SU-DHL-6 (cell line): Measurements from ENCODE around the gene GRSF1.

ENCODE experiments used
- H2AFZ ChIP-seq: fragments of 200-600 bp; sonication (generic); 2 replicates; pipeline ENCODE4 v1.6.1; 2014; ENCODE audit warnings: low read depth, mild to moderate bottlenecking, moderate library complexity, mixed read lengths, antibody characterized with exemption, low read length; ENCODE audit not compliant: severe bottlenecking
- H3F3A ChIP-seq: fragments of 200-600 bp; shearing (Covaris generic); 2 replicates; pipeline ENCODE4 v1.6.0; 2016; ENCODE audit warnings: antibody characterized with exemption, mild to moderate bottlenecking; ENCODE audit not compliant: insufficient read depth
- H3K27ac ChIP-seq: fragments of 200-600 bp; sonication (generic); 2 replicates; pipeline ENCODE4 v1.5.1; 2016; ENCODE audit warnings: low read depth, mild to moderate bottlenecking, low read length, moderate library complexity, mixed read lengths
- H3K27me3 ChIP-seq: fragments of 200-600 bp; sonication (generic), shearing (Covaris generic); 2 replicates; pipeline ENCODE4 v1.6.0; 2014; ENCODE audit warnings: mild to moderate bottlenecking, low read length
- H3K36me3 ChIP-seq: fragments of 200-600 bp; sonication (generic); 2 replicates; pipeline ENCODE4 v1.6.1; 2014; ENCODE audit warnings: mild to moderate bottlenecking, low read length, mixed read lengths
- H3K4me2 ChIP-seq: fragments of 300-600, 200-600 bp; shearing (Covaris generic), sonication (generic); 2 replicates; pipeline ENCODE4 v1.6.0; 2014; ENCODE audit warnings: low read length, low read depth, mild to moderate bottlenecking; ENCODE audit not compliant: poor library complexity, severe bottlenecking
- H3K4me3 ChIP-seq: fragments of 200-600 bp; sonication (generic); 2 replicates; pipeline ENCODE4 v1.5.1; 2014; ENCODE audit warnings: antibody characterized with exemption, low read length, mild to moderate bottlenecking, mixed read lengths; ENCODE audit not compliant: insufficient read depth, poor library complexity, severe bottlenecking
- H3K79me2 ChIP-seq: fragments of 200-600 bp; sonication (generic); 2 replicates; pipeline ENCODE4 v1.6.1; 2014; ENCODE audit warnings: mild to moderate bottlenecking, low read length, moderate library complexity; ENCODE audit not compliant: insufficient read depth
- H3K9ac ChIP-seq: fragments of 200-600 bp; sonication (generic); 2 replicates; pipeline ENCODE4 v1.7.0; 2014; ENCODE audit warnings: mild to moderate bottlenecking, low read length
- H3K9me2 ChIP-seq: fragments of 200-600 bp; sonication (generic); replicated peaks from 2 replicates; pipeline ENCODE4 v1.6.1; 2014; ENCODE audit warnings: low read length; ENCODE audit not compliant: insufficient read depth
- H3K9me3 ChIP-seq: fragments of 200-600 bp; sonication (generic); 2 replicates; pipeline ENCODE4 v1.6.1; 2014; ENCODE audit warnings: low read length, mixed read lengths; ENCODE audit not compliant: insufficient read depth
- H4K20me1 ChIP-seq: fragments of 200-600 bp; sonication (generic); 2 replicates; pipeline ENCODE4 v1.6.1; 2014; ENCODE audit warnings: low read depth, mild to moderate bottlenecking, antibody characterized with exemption, low read length, moderate library complexity, mixed read lengths
- EZH2phosphoT487 ChIP-seq: fragments of 200-600 bp; sonication (generic), shearing (Covaris generic); conservative IDR thresholded peaks from 2 replicates; pipeline ENCODE4 v1.6.1; 2018; ENCODE audit warnings: mild to moderate bottlenecking, antibody characterized with exemption, low read length, moderate library complexity, mixed read lengths
- TF ChIP-seq, protein P1 (sequence below): fragments of 200-600 bp; sonication (generic); IDR thresholded peaks from one replicate; pipeline ENCODE4 v1.5.1; 2017; ENCODE audit warnings: antibody characterized with exemption, mild to moderate bottlenecking, low read length, moderate library complexity; ENCODE audit not compliant: insufficient read depth, poor library complexity, severe bottlenecking

Gene GRSF1

DNA sequence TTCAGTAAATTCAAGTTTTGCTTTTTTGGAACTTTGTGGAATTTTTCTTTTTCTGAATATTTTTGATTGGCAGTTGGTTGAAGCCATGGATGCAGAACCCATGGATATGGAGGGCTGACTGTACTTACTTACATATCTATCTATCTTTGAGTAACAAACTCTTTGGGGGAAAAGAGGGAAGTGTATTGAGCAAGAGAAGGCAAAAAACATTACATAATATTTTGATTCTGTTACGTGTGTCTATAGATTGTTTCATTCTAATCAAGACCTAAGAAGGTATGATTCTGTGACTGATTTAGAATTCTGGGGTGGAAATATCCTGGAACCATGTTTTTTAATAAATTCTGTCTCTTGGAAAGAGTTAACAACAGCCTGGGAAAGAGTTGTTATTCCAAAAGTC, 31.5 kb downstream of the GRSF1 start:
- Histone ChIP-seq H3F3A (no peaks in the 10 kb centered on the region), H3K9me3 (no peaks in the 10 kb centered on the region), H3K9ac (no peak overlapping the region), H2AFZ (no peak overlapping the region), H3K9me2 (no peaks in the 10 kb centered on the region), H3K4me2 (no peak overlapping the region), H3K36me3 (no peaks in the 10 kb centered on the region), H3K4me3 (no peak overlapping the region), H3K79me2 (no peaks in the 10 kb centered on the region), H3K27me3 (no peaks in the 10 kb centered on the region), H3K27ac (no peak overlapping the region), H4K20me1 (no peaks in the 10 kb centered on the region)
- no peak for TF ChIP-seq EZH2phosphoT487
- TF ChIP-seq, protein P1, sequence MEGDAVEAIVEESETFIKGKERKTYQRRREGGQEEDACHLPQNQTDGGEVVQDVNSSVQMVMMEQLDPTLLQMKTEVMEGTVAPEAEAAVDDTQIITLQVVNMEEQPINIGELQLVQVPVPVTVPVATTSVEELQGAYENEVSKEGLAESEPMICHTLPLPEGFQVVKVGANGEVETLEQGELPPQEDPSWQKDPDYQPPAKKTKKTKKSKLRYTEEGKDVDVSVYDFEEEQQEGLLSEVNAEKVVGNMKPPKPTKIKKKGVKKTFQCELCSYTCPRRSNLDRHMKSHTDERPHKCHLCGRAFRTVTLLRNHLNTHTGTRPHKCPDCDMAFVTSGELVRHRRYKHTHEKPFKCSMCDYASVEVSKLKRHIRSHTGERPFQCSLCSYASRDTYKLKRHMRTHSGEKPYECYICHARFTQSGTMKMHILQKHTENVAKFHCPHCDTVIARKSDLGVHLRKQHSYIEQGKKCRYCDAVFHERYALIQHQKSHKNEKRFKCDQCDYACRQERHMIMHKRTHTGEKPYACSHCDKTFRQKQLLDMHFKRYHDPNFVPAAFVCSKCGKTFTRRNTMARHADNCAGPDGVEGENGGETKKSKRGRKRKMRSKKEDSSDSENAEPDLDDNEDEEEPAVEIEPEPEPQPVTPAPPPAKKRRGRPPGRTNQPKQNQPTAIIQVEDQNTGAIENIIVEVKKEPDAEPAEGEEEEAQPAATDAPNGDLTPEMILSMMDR: no peak

DNA sequence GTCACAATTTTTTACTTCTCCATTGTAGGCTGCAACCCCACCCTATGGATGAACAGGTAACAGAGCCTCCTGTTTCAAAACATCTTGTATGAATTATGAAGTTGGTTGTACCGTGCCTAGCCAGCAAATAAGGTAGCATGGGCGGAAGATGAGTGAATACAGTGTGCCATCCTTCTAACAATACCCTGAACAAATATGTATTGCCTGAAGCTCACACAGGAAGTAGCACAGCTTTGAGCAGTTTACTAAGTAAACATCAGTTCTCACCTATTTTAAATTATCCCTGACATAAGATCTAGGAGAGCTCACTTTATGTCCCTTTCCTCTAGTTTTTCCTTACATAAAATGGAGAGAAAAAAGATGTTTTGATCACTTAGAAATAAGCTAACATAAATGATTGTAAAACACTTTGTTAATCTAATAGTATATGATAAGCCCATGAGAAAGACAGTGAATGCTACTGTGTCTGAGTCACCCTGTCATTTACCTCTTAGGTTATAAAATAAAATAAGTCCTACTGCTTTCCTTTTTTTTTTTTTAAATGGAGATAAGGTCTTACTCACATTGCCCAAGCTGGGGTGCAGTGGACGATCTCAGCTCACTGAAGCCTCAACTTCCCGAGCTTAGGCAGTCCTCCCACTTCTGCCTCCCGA, 36.6 kb downstream of the GRSF1 start:
- no peak overlapping the region for H3K27ac ChIP-seq
- no peaks in the 10 kb centered on the region for H3K27me3 ChIP-seq
- no peaks in the 10 kb centered on the region for H3K79me2 ChIP-seq
- TF ChIP-seq EZH2phosphoT487: no peak
- TF ChIP-seq, protein P1: no peak
- H3K9me3 ChIP-seq: no peaks in the 10 kb centered on the region
- H3K4me2 ChIP-seq: no peak overlapping the region
- H4K20me1 ChIP-seq: no peaks in the 10 kb centered on the region
- no peak overlapping the region for H3K9ac ChIP-seq
- no peaks in the 10 kb centered on the region for H3K9me2 ChIP-seq
- H3F3A ChIP-seq: no peaks in the 10 kb centered on the region
- H3K36me3 ChIP-seq: no peaks in the 10 kb centered on the region
- no peak overlapping the region for H3K4me3 ChIP-seq
- no peak overlapping the region for H2AFZ ChIP-seq

- Histone ChIP-seq H3F3A (no peaks in the 10 kb centered on the region), H3K27ac (no peak overlapping the region), H3K4me3 (no peak overlapping the region), H3K9me2 (no peaks in the 10 kb centered on the region), H3K4me2 (no peak overlapping the region), H3K9me3 (no peaks in the 10 kb centered on the region), H3K36me3 (no peaks in the 10 kb centered on the region), H4K20me1 (no peaks in the 10 kb centered on the region), H3K9ac (no peak overlapping the region), H3K27me3 (no peaks in the 10 kb centered on the region), H3K79me2 (no peaks in the 10 kb centered on the region), H2AFZ (no peak overlapping the region)
- TF ChIP-seq, protein P1: no peak
- no peak for TF ChIP-seq EZH2phosphoT487
Observed at GRCh38 chr4:70801265-70801809, 38.4 kb downstream of the GRSF1 start.
